Neuronal stem cell (in vitro differentiated cells): ENCODE measurements around the gene GMDS.

Source experiments
- DNase-seq: peaks from one replicate; pipeline ENCODE4 v3.0.0-alpha.2; 2013; ENCODE audit warnings: low spot score
- H2AFZ ChIP-seq: one replicate; pipeline ENCODE4 v1.6.1; 2013; ENCODE audit warnings: mild to moderate bottlenecking, low read length, inconsistent platforms
- H2AK5ac ChIP-seq: 2 replicates; pipeline ENCODE4 v1.6.1; 2013; ENCODE audit warnings: low read depth, mild to moderate bottlenecking, inconsistent platforms, low read length, moderate library complexity, mixed read lengths
- H2BK120ac ChIP-seq: 2 replicates; pipeline ENCODE4 v1.6.1; 2013; ENCODE audit warnings: low read depth, mild to moderate bottlenecking, inconsistent platforms, low read length, moderate library complexity, mixed read lengths
- H2BK12ac ChIP-seq: one replicate; pipeline ENCODE4 v1.6.1; 2013; ENCODE audit warnings: low read length, inconsistent platforms
- H2BK15ac ChIP-seq: 2 replicates; pipeline ENCODE4 v1.6.1; 2013; ENCODE audit warnings: mild to moderate bottlenecking, low read length, inconsistent platforms, mixed read lengths
- H2BK5ac ChIP-seq: one replicate; pipeline ENCODE4 v1.6.1; 2013; ENCODE audit warnings: inconsistent platforms, mild to moderate bottlenecking, low read length, moderate library complexity
- H3K14ac ChIP-seq: one replicate; pipeline ENCODE4 v1.6.1; 2013; ENCODE audit warnings: low read length, inconsistent platforms
- H3K18ac ChIP-seq: 2 replicates; pipeline ENCODE4 v1.6.1; 2013; ENCODE audit warnings: low read length, inconsistent platforms
- H3K23ac ChIP-seq: 2 replicates; pipeline ENCODE4 v1.6.1; 2013; ENCODE audit warnings: low read depth, mild to moderate bottlenecking, mixed read lengths, low read length, inconsistent platforms; ENCODE audit not compliant: poor library complexity
- H3K27ac ChIP-seq: replicated peaks from 3 replicates; pipeline ENCODE4 v1.5.1; 2013; ENCODE audit warnings: low read length, inconsistent platforms
- H3K27me3 ChIP-seq, 3 experiments: 2 replicates each; pipeline ENCODE4 v1.6.1; 2013; ENCODE audit warnings: low read length in 3 of 3, mild to moderate bottlenecking in 2 of 3, inconsistent platforms in 1 of 3, low read depth in 1 of 3, mixed read lengths in 1 of 3, moderate library complexity in 1 of 3; ENCODE audit not compliant: control insufficient read depth in 3 of 3, insufficient read depth in 3 of 3
- H3K36me3 ChIP-seq, 2 donors: replicated peaks in 1 of 2; 2 replicates each; pipeline ENCODE4 v1.6.1; 2013; ENCODE audit warnings: low read length in 2 of 2; ENCODE audit not compliant: control insufficient read depth in 2 of 2, insufficient read depth in 2 of 2
- H3K4ac ChIP-seq: 2 replicates; pipeline ENCODE4 v1.6.1; 2013; ENCODE audit warnings: inconsistent platforms, mild to moderate bottlenecking, low read length, moderate library complexity
- H3K4me1 ChIP-seq, 2 donors: 1 replicate in 1 of 2; 2 replicates in 1 of 2; pipeline ENCODE4 v1.6.1; 2013; ENCODE audit warnings: low read length in 2 of 2, low read depth in 1 of 2; ENCODE audit not compliant: control insufficient read depth in 2 of 2, insufficient read depth in 1 of 2
- H3K4me2 ChIP-seq: one replicate; pipeline ENCODE4 v1.6.1; 2013; ENCODE audit warnings: mild to moderate bottlenecking, low read length, inconsistent platforms; ENCODE audit not compliant: insufficient read depth, poor library complexity, severe bottlenecking
- H3K4me3 ChIP-seq, 2 donors: 2 replicates each; pipeline ENCODE4 v1.5.1; 2013; ENCODE audit warnings: low read length in 2 of 2, mild to moderate bottlenecking in 2 of 2, inconsistent platforms in 1 of 2, moderate library complexity in 1 of 2
- H3K79me1 ChIP-seq: one replicate; pipeline ENCODE4 v1.6.1; 2013; ENCODE audit warnings: low read depth, mild to moderate bottlenecking, inconsistent platforms, low read length, moderate library complexity
- H3K9ac ChIP-seq: one replicate; pipeline ENCODE4 v1.6.1; 2013; ENCODE audit warnings: mild to moderate bottlenecking, low read depth, low read length, inconsistent platforms; ENCODE audit not compliant: poor library complexity
- H3K9me3 ChIP-seq, 2 donors: replicated peaks in 1 of 2; 2 replicates each; pipeline versions ENCODE3 to v1.6.1; 2013; ENCODE audit warnings: low read length in 2 of 2, mild to moderate bottlenecking in 2 of 2, inconsistent platforms in 1 of 2, low read depth in 1 of 2, mixed read lengths in 1 of 2, moderate library complexity in 1 of 2; ENCODE audit not compliant: control insufficient read depth in 2 of 2, insufficient read depth in 1 of 2
- H4K8ac ChIP-seq: one replicate; pipeline ENCODE4 v1.6.1; 2013; ENCODE audit warnings: low read depth, mild to moderate bottlenecking, inconsistent platforms, low read length, moderate library complexity
- H4K91ac ChIP-seq: one replicate; pipeline ENCODE4 v1.6.1; 2013; ENCODE audit warnings: low read length, low read depth, mild to moderate bottlenecking, inconsistent platforms; ENCODE audit not compliant: poor library complexity
- WGBS, 2 donors: extraction: QIAGEN DNeasy Blood & Tissue Kit; methylation state at CpG; one replicate each; pipeline ENCODE4 v1.1.7; 2013; ENCODE audit warnings: missing lambda C conversion rate in 2 of 2, mixed read lengths in 1 of 2; ENCODE audit not compliant: insufficient read length in 2 of 2, insufficient replicate concordance in 1 of 2; ENCODE audit errors: extremely low coverage in 2 of 2; 5-methylcytosine and 5-hydroxymethylcytosine counted together

Gene GMDS

GRCh38 chr6:1618311-1619097 is 626.9 kb downstream of the GMDS start:
- no peak overlapping the region for H2BK5ac ChIP-seq
- WGBS, 2 donors = no CpG with 5 or more reads among the region's 31 CpGs
- no peak overlapping the region for H3K27ac ChIP-seq
- H3K36me3 ChIP-seq = no peaks in the 10 kb centered on the region
- H4K8ac ChIP-seq = no peak overlapping the region
- H3K4ac ChIP-seq = no peak overlapping the region
- no peak overlapping the region for H3K4me2 ChIP-seq
- no peak overlapping the region for H2BK15ac ChIP-seq
- H3K79me1 ChIP-seq = peaks cover 2% of the 10 kb centered on the region
- H3K9me3 ChIP-seq = peaks cover 0 to 9% of the 10 kb centered on the region in 2 donors
- H3K27me3 ChIP-seq = peaks cover 60 to 99% (median 99%) of the 10 kb centered on the region in 3 experiments
- H3K9ac ChIP-seq = no peak overlapping the region
- H3K23ac ChIP-seq = no peak overlapping the region
- no peak overlapping the region for H2BK12ac ChIP-seq
- H3K4me1 ChIP-seq = peaks cover 2 to 3% of the 10 kb centered on the region in 2 donors
- H2BK120ac ChIP-seq = no peak overlapping the region
- H2AK5ac ChIP-seq = peak overlapping the region; percentile 47
- DNase-seq = no peak
- H3K14ac ChIP-seq = no peak overlapping the region
- no peak overlapping the region for H4K91ac ChIP-seq
- no peak overlapping the region for H3K4me3 ChIP-seq
- H2AFZ ChIP-seq = no peak overlapping the region
- H3K18ac ChIP-seq = no peak overlapping the region

- Histone ChIP-seq H2AFZ (no peak overlapping the region), H3K4me3 (no peak overlapping the region), H3K9ac (no peak overlapping the region), H4K91ac (no peak overlapping the region), H3K4me2 (no peak overlapping the region), H3K23ac (no peak overlapping the region), H2BK5ac (no peak overlapping the region), H3K27ac (no peak overlapping the region), H3K27me3 (peaks cover 58 to 99% (median 96%) of the 10 kb centered on the region in 3 experiments), H3K14ac (no peak overlapping the region), H3K9me3 (peaks cover 0 to 7% of the 10 kb centered on the region in 2 donors), H2BK15ac (no peak overlapping the region), H3K4ac (no peak overlapping the region), H4K8ac (no peak overlapping the region), H3K79me1 (peaks cover 2% of the 10 kb centered on the region), H2AK5ac (no peak overlapping the region), H2BK12ac (no peak overlapping the region), H2BK120ac (no peak overlapping the region), H3K4me1 (peaks cover 2 to 3% of the 10 kb centered on the region in 2 donors), H3K18ac (no peak overlapping the region), H3K36me3 (no peaks in the 10 kb centered on the region)
- no peak for DNase-seq
- WGBS, 2 donors = no CpG with 5 or more reads among the region's 21 CpGs
Measured at GRCh38 chr6:1617466-1618310, 627.7 kb downstream of the GMDS start.

GRCh38 chr6:1616701-1617463 is 628.5 kb downstream of the GMDS start:
- H3K4me2 ChIP-seq = no peak overlapping the region
- no peak overlapping the region for H4K8ac ChIP-seq
- WGBS, 2 donors = no CpG with 5 or more reads among the region's 11 CpGs
- no peak overlapping the region for H4K91ac ChIP-seq
- no peak for DNase-seq
- H3K27ac ChIP-seq = no peak overlapping the region
- no peak overlapping the region for H3K4ac ChIP-seq
- no peak overlapping the region for H2BK12ac ChIP-seq
- peaks cover 2 to 3% of the 10 kb centered on the region in 2 donors for H3K4me1 ChIP-seq
- H3K18ac ChIP-seq = no peak overlapping the region
- H2AK5ac ChIP-seq = no peak overlapping the region
- no peaks in the 10 kb centered on the region for H3K36me3 ChIP-seq
- H3K79me1 ChIP-seq = peaks cover 2% of the 10 kb centered on the region
- no peak overlapping the region for H3K23ac ChIP-seq
- no peak overlapping the region for H2BK120ac ChIP-seq
- peaks cover 0 to 7% of the 10 kb centered on the region in 2 donors for H3K9me3 ChIP-seq
- H2BK5ac ChIP-seq = no peak overlapping the region
- H3K14ac ChIP-seq = no peak overlapping the region
- no peak overlapping the region for H3K4me3 ChIP-seq
- H3K27me3 ChIP-seq = peaks cover 54 to 99% (median 94%) of the 10 kb centered on the region in 3 experiments
- H2BK15ac ChIP-seq = no peak overlapping the region
- no peak overlapping the region for H2AFZ ChIP-seq
- H3K9ac ChIP-seq = no peak overlapping the region
